Activated CD4-positive, alpha-beta T cell treated with anti-CD3 and anti-CD28 coated beads for 36 hours (primary cell): ENCODE measurements around the gene HIGD1A. TPM values are rescaled to one million over a fixed set of nuclear protein-coding genes. Genes with fewer than 3 reads are reported as not detected.
A peak's percentile ranks its signal among the peaks of the same experiment; 100 is the strongest.

Experiments
- ATAC-seq: fragments of 200-7000 bp; cut with Tn5 transposase; one replicate; pipeline ENCODE4 v1.10.0; 2021; ENCODE audit warnings: mild to moderate bottlenecking, moderate library complexity
- CTCF ChIA-PET: fragments of 350-600 bp; sonication (Branson Sonifier 250); formaldehyde crosslinking; loops from one replicate; lab custom pipeline; 2021; ENCODE audit warnings: antibody characterized with exemption; lab: Charles Lee
- POLR2A ChIA-PET: fragments of 350-600 bp; sonication (Branson Sonifier 250); formaldehyde crosslinking; loops from one replicate; lab custom pipeline; 2021; ENCODE audit warnings: antibody characterized with exemption, inconsistent platforms; lab: Charles Lee
- DNase-seq: peaks from one replicate; pipeline ENCODE4 v3.0.0-alpha.2; 2020
- H3K27ac Mint-ChIP-seq: one replicate; pipeline ENCODE4 v1.8.0; 2021; ENCODE audit warnings: mixed read lengths
- H3K27me3 Mint-ChIP-seq: one replicate; pipeline ENCODE4 v1.8.0; 2021; ENCODE audit warnings: mixed read lengths
- H3K36me3 Mint-ChIP-seq: one replicate; pipeline ENCODE4 v1.8.0; 2021; ENCODE audit warnings: low read depth, mixed read lengths
- H3K4me1 Mint-ChIP-seq: one replicate; pipeline ENCODE4 v1.8.0; 2021; ENCODE audit warnings: mixed read lengths
- H3K4me3 Mint-ChIP-seq: one replicate; pipeline ENCODE4 v1.8.0; 2021; ENCODE audit warnings: mild to moderate bottlenecking, moderate library complexity, mixed read lengths
- H3K9me3 Mint-ChIP-seq: one replicate; pipeline ENCODE4 v1.8.0; 2021; ENCODE audit warnings: low read depth, mixed read lengths
- intact Hi-C, 2 experiments: fragments of 100-400 bp; cut with DNase I in 1 of 2; cut with micrococcal nuclease in 1 of 2; formaldehyde crosslinking; loops; one replicate each; pipeline versions ENCODE4 v1.14.2 to v1.15.1; 2022 to 2024; cut with DNase I, micrococcal nuclease
- total RNA-seq, 2 experiments: library from RNA; stranded (reverse); gene quantifications; one replicate each; pipeline ENCODE4 v1.2.3, GENCODE V29; 2021

The HIGD1A gene
- total RNA-seq, 2 experiments from 2014 or later, result 74.9 to 77.8 TPM

- ATAC-seq, result no peak
- no peaks in the 10 kb centered on the region for H3K9me3 Mint-ChIP-seq
- H3K27me3 Mint-ChIP-seq, result no peaks in the 10 kb centered on the region
- peaks cover 42% of the 10 kb centered on the region for H3K4me1 Mint-ChIP-seq
- H3K36me3 Mint-ChIP-seq, result peaks cover 13% of the 10 kb centered on the region
- intact Hi-C loops, result no loop called here
- ChIA-PET CTCF (no interaction called here), POLR2A (no interaction called here)
- H3K27ac Mint-ChIP-seq, result no peak overlapping the region
- no peak overlapping the region for H3K4me3 Mint-ChIP-seq
- DNase-seq, result no peak
These were observed 4.9 kb downstream of the HIGD1A start for GRCh38 chr3:42799376-42799775.

GRCh38 chr3:42796332-42796885, 7.9 kb downstream of the HIGD1A start:
- Mint-ChIP-seq H3K4me3 (no peak overlapping the region), H3K4me1 (peaks cover 26% of the 10 kb centered on the region), H3K27me3 (no peaks in the 10 kb centered on the region), H3K9me3 (no peaks in the 10 kb centered on the region), H3K36me3 (peaks cover 15% of the 10 kb centered on the region), H3K27ac (no peak overlapping the region)
- intact Hi-C loops, result no loop called here
- ChIA-PET CTCF (no interaction called here), POLR2A (interaction anchor here (0.6 kb wide), 1 partner anchor 509 kb away, joined by 3 read pairs; no protein-coding TSS in a partner anchor)
- no peak for ATAC-seq
- DNase-seq, result no peak

DNA sequence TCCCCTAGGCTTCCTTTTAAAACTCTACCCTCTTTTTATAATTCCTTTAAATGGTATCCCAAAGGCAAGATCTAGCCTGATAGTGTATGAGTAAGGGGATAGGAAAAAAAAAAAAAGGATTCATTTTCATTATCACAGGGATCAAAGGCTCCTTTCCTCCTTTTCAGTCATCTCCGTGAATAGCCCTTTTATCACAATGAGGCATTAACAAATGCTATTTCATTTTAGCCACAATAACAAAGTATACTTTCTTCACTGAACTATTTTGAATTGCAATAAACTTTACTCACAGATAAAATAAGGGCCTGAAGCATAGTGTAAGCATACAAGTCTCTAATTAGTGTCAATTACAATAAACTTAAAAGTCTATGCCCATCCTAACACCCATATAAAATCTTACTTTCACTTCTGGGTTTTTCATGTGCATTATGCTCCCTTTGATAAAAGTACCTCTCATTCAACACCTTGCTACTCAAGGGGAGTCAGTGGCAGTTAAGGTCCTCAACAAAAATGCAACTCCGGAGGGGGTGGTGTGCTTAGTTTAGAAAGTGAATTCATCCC, 8.6 kb downstream of the HIGD1A start:
- no peaks in the 10 kb centered on the region for H3K27me3 Mint-ChIP-seq
- no peaks in the 10 kb centered on the region for H3K9me3 Mint-ChIP-seq
- H3K27ac Mint-ChIP-seq, result no peak overlapping the region
- POLR2A ChIA-PET, result interaction anchor here (1.6 kb wide), 1 partner anchor 10 kb away, joined by 3 read pairs; no protein-coding TSS in a partner anchor
- no peak for DNase-seq
- intact Hi-C loops, result no loop called here
- no peak for ATAC-seq
- H3K4me1 Mint-ChIP-seq, result peaks cover 23% of the 10 kb centered on the region
- H3K4me3 Mint-ChIP-seq, result no peak overlapping the region
- H3K36me3 Mint-ChIP-seq, result peaks cover 15% of the 10 kb centered on the region
- CTCF ChIA-PET, result interaction anchor here (0.7 kb wide), 1 partner anchor 503 kb away, joined by 3 read pairs; no protein-coding TSS in a partner anchor

DNA sequence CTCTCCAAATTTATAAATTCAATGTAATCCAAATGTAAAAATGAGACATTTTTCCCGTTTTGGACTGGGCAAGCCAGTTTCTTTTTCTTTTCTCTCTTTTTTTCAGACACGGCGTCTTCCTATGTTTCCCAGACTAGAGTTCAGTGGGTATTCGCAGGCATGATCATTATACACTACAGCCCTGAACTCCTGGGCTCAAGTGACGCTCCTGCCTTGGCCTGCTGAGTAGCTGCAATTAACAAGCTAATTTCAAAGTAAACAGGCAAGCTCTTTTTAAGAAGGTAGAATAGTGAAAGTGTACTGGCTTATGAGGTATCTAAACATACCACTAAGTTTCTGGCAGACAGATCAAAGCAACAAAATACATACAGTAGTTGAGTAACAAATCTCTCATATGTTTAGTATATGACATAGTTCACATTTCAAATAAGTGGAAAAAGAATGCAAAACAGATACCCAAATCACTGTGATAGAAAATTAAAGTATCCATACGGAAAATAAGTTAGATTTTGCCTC, 13.5 kb downstream of the HIGD1A start:
- H3K4me1 Mint-ChIP-seq, result peaks cover 10% of the 10 kb centered on the region
- peaks cover 18% of the 10 kb centered on the region for H3K36me3 Mint-ChIP-seq
- ChIA-PET CTCF (no interaction called here), POLR2A (interaction anchor here (0.6 kb wide), 1 partner anchor 10 kb away, joined by 4 read pairs; no protein-coding TSS in a partner anchor)
- no peak overlapping the region for H3K27ac Mint-ChIP-seq
- no peaks in the 10 kb centered on the region for H3K27me3 Mint-ChIP-seq
- no peaks in the 10 kb centered on the region for H3K9me3 Mint-ChIP-seq
- no peak overlapping the region for H3K4me3 Mint-ChIP-seq
- ATAC-seq (no peak), DNase-seq (no peak)
- intact Hi-C loops, result no loop called here

DNA sequence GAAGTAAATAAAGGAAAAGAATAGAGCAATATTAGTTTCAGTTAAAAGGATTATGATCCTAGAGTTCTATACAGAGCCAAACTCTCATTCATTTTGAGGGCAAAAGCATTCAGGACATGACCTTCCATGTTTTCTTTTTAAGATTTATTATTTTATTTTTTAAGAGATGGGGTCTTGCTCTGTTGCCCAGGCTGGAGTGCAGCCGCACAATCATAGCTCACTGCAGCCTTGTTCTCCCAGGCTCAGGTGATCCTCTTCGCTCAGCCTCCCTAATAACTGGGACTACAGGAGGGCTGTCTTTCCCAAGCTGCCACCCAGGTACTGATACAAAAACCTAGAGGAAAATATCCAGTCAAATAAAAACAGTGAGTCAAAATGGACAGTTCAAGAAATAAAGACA, 17.7 kb downstream of the HIGD1A start:
- intact Hi-C loops, result no loop called here
- H3K9me3 Mint-ChIP-seq, result no peaks in the 10 kb centered on the region
- CTCF ChIA-PET, result interaction anchor here (0.8 kb wide), 1 partner anchor 12 kb away, joined by 3 read pairs; no protein-coding TSS in a partner anchor
- POLR2A ChIA-PET, result no interaction called here
- ATAC-seq (no peak), DNase-seq (no peak)
- peaks cover 20% of the 10 kb centered on the region for H3K36me3 Mint-ChIP-seq
- H3K27me3 Mint-ChIP-seq, result no peaks in the 10 kb centered on the region
- peaks cover 5% of the 10 kb centered on the region for H3K4me1 Mint-ChIP-seq
- no peak overlapping the region for H3K4me3 Mint-ChIP-seq
- no peak overlapping the region for H3K27ac Mint-ChIP-seq

- H3K36me3 Mint-ChIP-seq, result peaks cover 20% of the 10 kb centered on the region
- POLR2A ChIA-PET, result no interaction called here
- intact Hi-C loops, result no loop called here
- no peak overlapping the region for H3K27ac Mint-ChIP-seq
- no peak for DNase-seq
- H3K4me1 Mint-ChIP-seq, result peaks cover 5% of the 10 kb centered on the region
- CTCF ChIA-PET, result interaction anchor here (0.7 to 2.0 kb wide), 4 partner anchors 12 to 92 kb away, joined by 3 to 6 read pairs (median 3); no protein-coding TSS in a partner anchor
- H3K27me3 Mint-ChIP-seq, result no peaks in the 10 kb centered on the region
- ATAC-seq, result no peak
- H3K4me3 Mint-ChIP-seq, result no peak overlapping the region
- no peaks in the 10 kb centered on the region for H3K9me3 Mint-ChIP-seq
These were observed 18.1 kb downstream of the HIGD1A start for GRCh38 chr3:42786212-42786611.

DNA sequence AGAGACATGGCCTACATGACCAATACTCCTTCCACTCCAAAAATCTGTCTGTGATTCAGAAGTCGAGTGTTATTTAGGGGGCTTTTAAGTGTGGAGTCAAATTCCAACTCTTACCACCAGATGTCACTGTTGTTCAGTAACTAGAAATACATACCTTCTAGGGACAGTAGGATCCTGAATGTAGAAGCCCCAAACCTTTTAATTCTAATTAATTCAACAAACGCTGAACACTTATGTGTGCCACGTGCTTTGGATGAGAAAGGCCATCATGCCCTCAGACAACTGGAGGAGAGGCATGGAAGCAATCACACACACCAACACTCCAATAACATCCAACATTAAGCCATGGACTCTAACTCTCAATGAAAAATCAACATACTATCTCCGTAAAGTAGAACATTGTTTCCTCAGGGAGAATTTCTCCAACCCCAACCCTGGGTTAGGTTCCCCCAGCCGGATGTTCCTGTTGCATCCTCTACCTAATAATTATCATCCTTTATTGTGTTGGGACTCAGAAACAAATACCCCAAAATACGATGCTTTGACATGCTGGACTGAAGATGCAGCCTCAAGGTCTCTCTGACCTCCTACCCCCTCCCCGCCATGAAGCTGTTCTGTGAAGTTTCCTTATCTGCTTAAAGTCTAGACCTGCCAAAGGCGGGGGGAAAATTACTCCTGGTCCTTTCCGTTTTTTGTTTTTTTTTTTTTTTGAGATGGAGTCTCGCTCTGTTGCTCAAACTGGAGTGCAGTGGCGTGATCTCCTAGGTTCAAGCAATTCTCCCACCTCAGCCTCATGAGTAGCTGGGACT, 23.2 kb downstream of the HIGD1A start:
- Mint-ChIP-seq H3K36me3 (peaks cover 13% of the 10 kb centered on the region), H3K4me3 (no peak overlapping the region), H3K27me3 (no peaks in the 10 kb centered on the region), H3K27ac (no peak overlapping the region), H3K9me3 (no peaks in the 10 kb centered on the region), H3K4me1 (no peaks in the 10 kb centered on the region)
- peak; percentile 87 for ATAC-seq
- ChIA-PET CTCF (interaction anchor here (0.6 to 3.6 kb wide), 9 partner anchors 20 to 101 kb away, joined by 3 to 25 read pairs (median 4); no protein-coding TSS in a partner anchor), POLR2A (no interaction called here)
- intact Hi-C loops, result loop anchor here (1.0 to 2.0 kb wide), 5 partner anchors 50 to 100 kb away; no protein-coding TSS in a partner anchor
- DNase-seq, result peak; percentile 29

DNA sequence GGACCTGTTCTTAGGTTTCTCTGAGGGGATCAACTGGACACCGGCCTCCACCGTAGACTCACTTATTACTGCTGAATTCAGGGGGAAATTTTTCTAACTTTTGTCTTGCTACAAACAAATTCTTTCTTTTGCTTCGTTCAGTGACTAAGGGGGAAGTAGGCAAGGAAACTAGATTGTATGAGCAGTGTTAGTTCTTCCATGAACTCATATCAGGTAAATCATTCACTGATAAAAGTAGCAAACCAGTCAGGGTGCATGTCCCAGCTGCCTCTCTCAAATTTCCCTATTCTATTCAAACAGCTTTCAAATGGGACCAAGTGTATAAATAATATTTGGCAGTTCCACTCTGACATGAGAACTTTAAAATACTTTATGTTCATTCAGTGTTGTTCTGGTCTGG, 23.9 kb downstream of the HIGD1A start:
- no peak overlapping the region for H3K27ac Mint-ChIP-seq
- ChIA-PET POLR2A (no interaction called here), CTCF (interaction anchor here (0.5 to 3.6 kb wide), 15 partner anchors 9 to 291 kb away, joined by 3 to 25 read pairs (median 3); no protein-coding TSS in a partner anchor)
- H3K27me3 Mint-ChIP-seq, result no peaks in the 10 kb centered on the region
- H3K4me3 Mint-ChIP-seq, result no peak overlapping the region
- H3K4me1 Mint-ChIP-seq, result no peaks in the 10 kb centered on the region
- peaks cover 8% of the 10 kb centered on the region for H3K36me3 Mint-ChIP-seq
- no peaks in the 10 kb centered on the region for H3K9me3 Mint-ChIP-seq
- intact Hi-C loops, result loop anchor here (1.0 to 2.0 kb wide), 5 partner anchors 50 to 101 kb away; no protein-coding TSS in a partner anchor
- DNase-seq (no peak), ATAC-seq (no peak)

- no peak overlapping the region for H3K27ac Mint-ChIP-seq
- no peak overlapping the region for H3K4me3 Mint-ChIP-seq
- no peaks in the 10 kb centered on the region for H3K9me3 Mint-ChIP-seq
- POLR2A ChIA-PET, result no interaction called here
- ATAC-seq, result no peak
- intact Hi-C loops, result loop anchor here in 1 of 2 experiments (10.0 kb wide), 1 partner anchor 506 kb away; the partner anchor contains the start of gene SNRK
- H3K4me1 Mint-ChIP-seq, result peaks cover 2% of the 10 kb centered on the region
- CTCF ChIA-PET, result interaction anchor here (0.5 to 3.6 kb wide), 10 partner anchors 16 to 550 kb away, joined by 3 to 25 read pairs (median 4); partner anchors contain the start of gene HIGD1A
- peaks cover 7% of the 10 kb centered on the region for H3K36me3 Mint-ChIP-seq
- H3K27me3 Mint-ChIP-seq, result no peaks in the 10 kb centered on the region
- DNase-seq, result no peak
These were observed 25.6 kb downstream of the HIGD1A start for GRCh38 chr3:42778644-42779043.

DNA sequence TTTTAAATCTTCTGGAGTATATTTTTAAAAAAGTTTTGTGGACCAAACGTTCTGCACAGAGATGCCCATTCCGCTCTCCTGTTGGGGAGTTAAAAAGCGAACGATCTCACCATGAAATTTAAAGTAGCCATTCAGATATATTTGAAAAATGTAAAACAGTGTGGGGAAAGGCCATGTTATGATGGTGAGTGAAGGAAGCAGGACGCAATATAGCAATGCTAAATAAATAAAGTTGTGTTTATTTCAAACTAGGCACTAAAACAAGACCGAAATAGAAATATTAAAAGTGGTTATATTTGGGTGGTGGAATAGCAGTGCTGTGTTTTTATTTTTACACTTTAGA, 30.9 kb downstream of the HIGD1A start:
- Mint-ChIP-seq H3K4me1 (peaks cover 12% of the 10 kb centered on the region), H3K27ac (peak overlapping the region; percentile 82), H3K27me3 (no peaks in the 10 kb centered on the region), H3K4me3 (peak overlapping the region; percentile 83), H3K36me3 (no peaks in the 10 kb centered on the region), H3K9me3 (no peaks in the 10 kb centered on the region)
- ATAC-seq, result peak; percentile 6
- ChIA-PET POLR2A (no interaction called here), CTCF (interaction anchor here (0.7 kb wide), 1 partner anchor 1348 kb away, joined by 3 read pairs; no protein-coding TSS in a partner anchor)
- DNase-seq, result no peak
- intact Hi-C loops, result loop anchor here (1.0 to 10.0 kb wide), 8 partner anchors 31 to 918 kb away; partner anchors contain the start of genes HIGD1A (in 2 of the 2), SNRK (in 1 of the 2), SS18L2 (in 1 of the 2) and VIPR1 (in 1 of the 2)
